ENCODE measurements around the gene LDLRAD2.

Gene LDLRAD2

GRCh38 chr1:21818656-21819055 is 6.6 kb downstream of the LDLRAD2 start:
- Histone ChIP-seq H2AFZ (ENCODE audit: low read length) (no peak overlapping the region), H4K20me1 (ENCODE audit: insufficient read depth, low read length, poor library complexity, severe bottlenecking) (no peaks in the 10 kb centered on the region), H3K79me2 (ENCODE audit: insufficient read depth, low read length) (no peaks in the 10 kb centered on the region), H3K4me2 (ENCODE audit: low read depth, low read length, poor library complexity, severe bottlenecking) (no peak overlapping the region), H3K9me3 (ENCODE audit: insufficient read depth, low read depth, low read length) (no peaks in the 10 kb centered on the region), H3K4me3 (ENCODE audit: low read length, poor library complexity, severe bottlenecking) (no peak overlapping the region), H3K9me2 (replicated peaks; ENCODE audit: low read depth, low read length) (no peaks in the 10 kb centered on the region), H3K9ac (ENCODE audit: low read depth, low read length, poor library complexity, severe bottlenecking) (no peak overlapping the region), H3K27me3 (ENCODE audit: insufficient read depth, low read length, poor library complexity, severe bottlenecking) (no peaks in the 10 kb centered on the region), H3F3A (ENCODE audit: low read depth) (no peaks in the 10 kb centered on the region), H3K36me3 (ENCODE audit: insufficient read depth, low read length) (no peaks in the 10 kb centered on the region), H3K4me1 (ENCODE audit: insufficient read depth, low read length, poor library complexity, severe bottlenecking) (no peaks in the 10 kb centered on the region)
- TF ChIP-seq, protein P1, sequence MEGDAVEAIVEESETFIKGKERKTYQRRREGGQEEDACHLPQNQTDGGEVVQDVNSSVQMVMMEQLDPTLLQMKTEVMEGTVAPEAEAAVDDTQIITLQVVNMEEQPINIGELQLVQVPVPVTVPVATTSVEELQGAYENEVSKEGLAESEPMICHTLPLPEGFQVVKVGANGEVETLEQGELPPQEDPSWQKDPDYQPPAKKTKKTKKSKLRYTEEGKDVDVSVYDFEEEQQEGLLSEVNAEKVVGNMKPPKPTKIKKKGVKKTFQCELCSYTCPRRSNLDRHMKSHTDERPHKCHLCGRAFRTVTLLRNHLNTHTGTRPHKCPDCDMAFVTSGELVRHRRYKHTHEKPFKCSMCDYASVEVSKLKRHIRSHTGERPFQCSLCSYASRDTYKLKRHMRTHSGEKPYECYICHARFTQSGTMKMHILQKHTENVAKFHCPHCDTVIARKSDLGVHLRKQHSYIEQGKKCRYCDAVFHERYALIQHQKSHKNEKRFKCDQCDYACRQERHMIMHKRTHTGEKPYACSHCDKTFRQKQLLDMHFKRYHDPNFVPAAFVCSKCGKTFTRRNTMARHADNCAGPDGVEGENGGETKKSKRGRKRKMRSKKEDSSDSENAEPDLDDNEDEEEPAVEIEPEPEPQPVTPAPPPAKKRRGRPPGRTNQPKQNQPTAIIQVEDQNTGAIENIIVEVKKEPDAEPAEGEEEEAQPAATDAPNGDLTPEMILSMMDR (conservative IDR thresholded peaks at IDR 0.05; ENCODE audit: low read length), result no peak
- no peak for TF ChIP-seq EZH2phosphoT487 (IDR thresholded peaks at IDR 0.05; ENCODE audit: borderline replicate concordance)

- no peaks in the 10 kb centered on the region for H3K9me2 ChIP-seq (replicated peaks; ENCODE audit: low read depth, low read length)
- H3F3A ChIP-seq (ENCODE audit: low read depth), result no peaks in the 10 kb centered on the region
- no peak overlapping the region for H2AFZ ChIP-seq (ENCODE audit: low read length)
- H3K79me2 ChIP-seq (ENCODE audit: insufficient read depth, low read length), result no peaks in the 10 kb centered on the region
- H3K4me1 ChIP-seq (ENCODE audit: insufficient read depth, low read length, poor library complexity, severe bottlenecking), result no peaks in the 10 kb centered on the region
- no peaks in the 10 kb centered on the region for H3K36me3 ChIP-seq (ENCODE audit: insufficient read depth, low read length)
- no peak overlapping the region for H3K9ac ChIP-seq (ENCODE audit: low read depth, low read length, poor library complexity, severe bottlenecking)
- TF ChIP-seq, protein P1 (conservative IDR thresholded peaks at IDR 0.05; ENCODE audit: low read length), result no peak
- TF ChIP-seq EZH2phosphoT487 (IDR thresholded peaks at IDR 0.05; ENCODE audit: borderline replicate concordance), result no peak
- H3K4me2 ChIP-seq (ENCODE audit: low read depth, low read length, poor library complexity, severe bottlenecking), result no peak overlapping the region
- no peaks in the 10 kb centered on the region for H4K20me1 ChIP-seq (ENCODE audit: insufficient read depth, low read length, poor library complexity, severe bottlenecking)
- no peak overlapping the region for H3K4me3 ChIP-seq (ENCODE audit: low read length, poor library complexity, severe bottlenecking)
- no peaks in the 10 kb centered on the region for H3K27me3 ChIP-seq (ENCODE audit: insufficient read depth, low read length, poor library complexity, severe bottlenecking)
- no peaks in the 10 kb centered on the region for H3K9me3 ChIP-seq (ENCODE audit: insufficient read depth, low read depth, low read length)
Measured at GRCh38 chr1:21820597-21821232, 8.7 kb downstream of the LDLRAD2 start.

DNA sequence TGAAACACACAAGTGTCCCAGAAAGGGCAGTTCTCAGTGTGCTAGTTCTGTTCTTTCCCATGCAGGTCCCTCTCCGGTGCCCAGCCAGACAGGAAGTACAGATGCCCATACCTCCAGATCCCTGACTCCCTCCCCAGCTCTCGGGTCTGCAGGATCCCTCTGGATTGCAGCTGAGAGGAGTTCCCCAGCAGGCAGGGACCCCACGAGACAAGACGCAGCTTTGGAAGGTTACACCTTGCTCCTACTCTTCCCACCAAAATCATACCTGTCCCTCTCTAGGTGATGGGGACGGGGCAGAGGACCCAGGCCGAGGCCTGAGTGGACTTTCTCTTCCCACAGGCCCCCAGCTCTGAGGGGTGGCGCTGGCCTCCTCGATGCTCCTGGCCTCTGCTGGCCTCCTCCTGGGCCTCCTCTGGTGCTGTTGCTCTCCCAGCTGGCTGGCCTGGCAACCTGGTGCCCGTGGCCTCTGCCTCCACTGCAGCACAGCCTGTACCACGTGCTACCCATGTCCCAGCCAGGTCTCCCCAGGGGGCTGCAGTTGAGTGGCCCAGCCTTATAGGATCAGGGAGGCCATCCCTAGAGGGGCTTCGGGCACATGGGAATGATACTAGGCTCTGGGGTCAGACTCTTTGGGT is 9.4 kb downstream of the LDLRAD2 start:
- Histone ChIP-seq H3K9ac (ENCODE audit: low read depth, low read length, poor library complexity, severe bottlenecking) (no peak overlapping the region), H3K36me3 (ENCODE audit: insufficient read depth, low read length) (no peaks in the 10 kb centered on the region), H3K4me1 (ENCODE audit: insufficient read depth, low read length, poor library complexity, severe bottlenecking) (no peaks in the 10 kb centered on the region), H3K79me2 (ENCODE audit: insufficient read depth, low read length) (no peaks in the 10 kb centered on the region), H3K4me3 (ENCODE audit: low read length, poor library complexity, severe bottlenecking) (no peak overlapping the region), H3K9me3 (ENCODE audit: insufficient read depth, low read depth, low read length) (no peaks in the 10 kb centered on the region), H3K4me2 (ENCODE audit: low read depth, low read length, poor library complexity, severe bottlenecking) (no peak overlapping the region), H4K20me1 (ENCODE audit: insufficient read depth, low read length, poor library complexity, severe bottlenecking) (no peaks in the 10 kb centered on the region), H2AFZ (ENCODE audit: low read length) (no peak overlapping the region), H3K9me2 (replicated peaks; ENCODE audit: low read depth, low read length) (no peaks in the 10 kb centered on the region), H3K27me3 (ENCODE audit: insufficient read depth, low read length, poor library complexity, severe bottlenecking) (no peaks in the 10 kb centered on the region), H3F3A (ENCODE audit: low read depth) (no peaks in the 10 kb centered on the region)
- no peak for TF ChIP-seq EZH2phosphoT487 (IDR thresholded peaks at IDR 0.05; ENCODE audit: borderline replicate concordance)
- TF ChIP-seq, protein P1 (conservative IDR thresholded peaks at IDR 0.05; ENCODE audit: low read length), result no peak

Data from Loucy (cell line).